HepG2 (cell line): ENCODE measurements around the gene ADAMTS14. TPM values are rescaled to one million over a fixed set of nuclear protein-coding genes. Genes with fewer than 3 reads are reported as not detected.

ENCODE experiments used
- ATAC-seq: fragments of 200-7000 bp; cut with Tn5 transposase; 3 replicates; pipeline ENCODE4 v1.9.1; 2020; ENCODE audit warnings: mild to moderate bottlenecking, moderate library complexity
- BruUV-seq: library from RNA; stranded (reverse); fragments of 400-500 nt; replicated peaks from 2 replicates; lab custom pipeline; 2021; lab: Mats Ljungman, UMichigan
- CTCF ChIA-PET: fragments of 300-600 bp; formaldehyde crosslinking; extraction: SDS; loops from one replicate; lab custom pipeline; 2021; ENCODE audit warnings: low total read pairs, inconsistent platforms, low intra/inter-chr PET ratio; lab: Yijun Ruan, JAX
- POLR2A ChIA-PET: fragments of 350-600 bp; sonication (Branson Sonifier 250); formaldehyde crosslinking; loops from one replicate; lab custom pipeline; 2020; ENCODE audit warnings: antibody characterized with exemption, inconsistent platforms; lab: Yijun Ruan, JAX
- DNase-seq: peaks from one replicate; pipeline ENCODE4 v3.0.0-alpha.2; 2015; ENCODE audit warnings: low spot score
- FAIRE-seq: peaks from 3 replicates; lab custom pipeline; 2011; peaks lifted over from hg19 to GRCh38; lab: Jason Lieb, UNC
- H2AFZ ChIP-seq: one replicate; pipeline ENCODE4 v1.6.1; 2011; ENCODE audit warnings: low read length, inconsistent platforms
- H3K27ac ChIP-seq: fragments of 300-600 bp; 3 replicates; pipeline ENCODE4 v1.8.0; 2011; ENCODE audit warnings: mixed run types, mild to moderate bottlenecking, mixed read lengths, low read length, inconsistent platforms; ENCODE audit not compliant: insufficient read depth; ENCODE audit errors: extremely low read length
- H3K27me3 ChIP-seq, 2 experiments: fragments of 200-600 bp in 1 of 2; 2 replicates in 1 of 2; 3 replicates in 1 of 2; pipeline versions ENCODE4 v1.6.0 to v1.8.0; 2011; ENCODE audit warnings: low read length in 2 of 2, mild to moderate bottlenecking in 2 of 2, moderate library complexity in 2 of 2, inconsistent platforms in 1 of 2; ENCODE audit not compliant: insufficient read depth in 2 of 2, control insufficient read depth in 1 of 2
- H3K36me3 ChIP-seq, 2 experiments: fragments of 200-600 bp in 1 of 2; replicated peaks in 1 of 2; 2 replicates in 1 of 2; 3 replicates in 1 of 2; pipeline versions ENCODE4 v1.5.1 to v1.8.0; 2011; ENCODE audit warnings: low read length in 2 of 2, inconsistent platforms in 1 of 2; ENCODE audit not compliant: insufficient read depth in 2 of 2, control insufficient read depth in 1 of 2
- H3K4me1 ChIP-seq: 2 replicates; pipeline ENCODE4 v1.5.1; 2012; ENCODE audit warnings: low read length, inconsistent platforms; ENCODE audit not compliant: insufficient read depth
- H3K4me2 ChIP-seq: 2 replicates; pipeline ENCODE4 v1.6.0; 2011; ENCODE audit warnings: low read depth, low read length, inconsistent platforms
- H3K4me3 ChIP-seq, 3 experiments: fragments of 200-600 bp in 1 of 3; sonication (generic), shearing (Covaris generic) in 1 of 3; replicated peaks in 1 of 3; 2 replicates each; pipeline ENCODE4 v1.5.1; 2011 to 2016; ENCODE audit warnings: low read length in 3 of 3, inconsistent platforms in 2 of 3, low read depth in 2 of 3, mild to moderate bottlenecking in 2 of 3, control low read depth in 1 of 3, mixed read lengths in 1 of 3; ENCODE audit not compliant: insufficient read depth in 1 of 3
- H3K79me2 ChIP-seq: one replicate; pipeline ENCODE4 v1.6.1; 2011; ENCODE audit warnings: low read length, inconsistent platforms; ENCODE audit not compliant: insufficient read depth
- H3K9ac ChIP-seq: 2 replicates; pipeline ENCODE4 v1.6.0; 2011; ENCODE audit warnings: mild to moderate bottlenecking, low read depth, low read length, inconsistent platforms; ENCODE audit not compliant: insufficient read depth
- H3K9me3 ChIP-seq: 2 replicates; pipeline ENCODE4 v1.5.1; 2012; ENCODE audit warnings: mild to moderate bottlenecking, low read length
- H4K20me1 ChIP-seq: 2 replicates; pipeline ENCODE4 v1.6.0; 2011; ENCODE audit warnings: inconsistent platforms, mild to moderate bottlenecking, low read length, moderate library complexity; ENCODE audit not compliant: insufficient read depth
- ERF ChIP-seq: IDR thresholded peaks from 2 replicates; pipeline ENCODE4 v1.6.1; 2018; ENCODE audit warnings: missing biosample characterization, missing genetic modification reagents
- GFI1 ChIP-seq: sonication (generic); formaldehyde crosslinking; IDR thresholded peaks from 2 replicates; pipeline ENCODE4 v1.5.0; 2020; ENCODE audit warnings: missing genetic modification reagents, mild to moderate bottlenecking, borderline replicate concordance
- POGK ChIP-seq: sonication (generic); formaldehyde crosslinking; conservative IDR thresholded peaks from 2 replicates; pipeline ENCODE4 v1.8.0; 2022; ENCODE audit warnings: mild to moderate bottlenecking, moderate library complexity, missing genetic modification reagents
- PRDM10 ChIP-seq: sonication (generic); formaldehyde crosslinking; IDR thresholded peaks from 2 replicates; pipeline ENCODE4 v1.4.0; 2020; ENCODE audit warnings: low read depth, missing genetic modification reagents
- ZBTB46 ChIP-seq: sonication (generic); formaldehyde crosslinking; IDR thresholded peaks from 2 replicates; pipeline ENCODE4 v1.4.0; 2020; ENCODE audit warnings: mild to moderate bottlenecking, missing genetic modification reagents, borderline replicate concordance
- ZFAT ChIP-seq: sonication (generic); formaldehyde crosslinking; conservative IDR thresholded peaks from 2 replicates; pipeline ENCODE4 v1.8.1; 2023; ENCODE audit warnings: missing genetic modification reagents, inconsistent platforms
- WGBS: methylation state at CpG from one replicate; pipeline ENCODE4 v1.1.6; 2017; ENCODE audit warnings: low lambda C conversion rate; 5-methylcytosine and 5-hydroxymethylcytosine counted together
- in situ Hi-C: cut with HindIII; loops from 2 replicates; pipeline ENCODE4 v1.10.0; 2017; ENCODE audit warnings: low pct_unique_long_range_greater_than_20kb; ENCODE audit not compliant: extremely low pct_ligation_motif_present
- intact Hi-C: fragments of 100-400 bp; cut with micrococcal nuclease; formaldehyde crosslinking; loops from one replicate; pipeline ENCODE4 v1.10.0; 2022; ENCODE audit not compliant: unreplicated experiment
- polyA plus RNA-seq, 8 experiments: library from polyadenylated mRNA; depleted of rRNA in 3 of 8; stranded (reverse) in 7 of 8; unstranded in 1 of 8; fragments of >200 nt; fragmentation: Illumina TruSeq in 4 of 8; extraction: Trizol in 4 of 8; gene quantifications; 2 replicates each; pipeline versions ENCODE4 v1.2.1 to v1.2.3, GENCODE V29; 2011 to 2016; ENCODE audit warnings: low read depth in 4 of 8, missing spikeins in 1 of 8, mixed read lengths in 1 of 8; ENCODE audit not compliant: insufficient read depth in 1 of 8
- total RNA-seq, 5 experiments: library from RNA; depleted of rRNA; stranded (reverse); fragments of >200 nt; fragmentation: Illumina TruSeq; extraction: Trizol; gene quantifications; 2 replicates each; pipeline ENCODE4 v1.2.3, GENCODE V29; 2016; ENCODE audit warnings: low read depth in 1 of 5

Gene ADAMTS14
- total and polyA plus RNA-seq, 2 of the 13 experiments (the other 11 are each of a cell fraction or from before 2014, with no cell fraction given): 0.04 to 0.07 TPM

GRCh38 chr10:70658582-70659136 is 13.6 kb upstream of the ADAMTS14 start:
- no peak overlapping the region for H2AFZ ChIP-seq
- no peaks in the 10 kb centered on the region for H3K79me2 ChIP-seq
- DNase-seq: no peak
- intact Hi-C loops (no loop called here), in situ Hi-C loops (no loop called here)
- H3K36me3 ChIP-seq: no peaks in the 10 kb centered on the region
- no peak overlapping the region for H3K9ac ChIP-seq
- ATAC-seq: no peak
- TF ChIP-seq ZFAT (CRISPR knock-in tag) (no peak), ERF (no peak), GFI1 (no peak)
- no peak overlapping the region for H3K4me3 ChIP-seq
- CTCF ChIA-PET: no interaction called here
- 0% methylated on average over 1 of the region's 1 CpG for WGBS
- no peak overlapping the region for H3K27ac ChIP-seq
- POLR2A ChIA-PET: no interaction called here
- no peak for FAIRE-seq
- peaks cover 0 to 9% of the 10 kb centered on the region in 2 experiments; a peak in 3 of 5 replicates for H3K27me3 ChIP-seq
- no peaks in the 10 kb centered on the region for H4K20me1 ChIP-seq
- H3K9me3 ChIP-seq: no peaks in the 10 kb centered on the region
- no TSS peak for BruUV-seq
- no peaks in the 10 kb centered on the region for H3K4me1 ChIP-seq
- no peak overlapping the region for H3K4me2 ChIP-seq

- no peak for ATAC-seq
- no peak overlapping the region for H3K4me3 ChIP-seq
- peaks cover 1 to 10% of the 10 kb centered on the region in 2 experiments; a peak in 3 of 5 replicates for H3K27me3 ChIP-seq
- TF ChIP-seq PRDM10: no peak
- no peak for TF ChIP-seq POGK (CRISPR knock-in tag)
- no peak for TF ChIP-seq ZBTB46 (CRISPR knock-in tag)
- BruUV-seq: no TSS peak
- CTCF ChIA-PET: no interaction called here
- DNase-seq: no peak
- no peak overlapping the region for H2AFZ ChIP-seq
- no peaks in the 10 kb centered on the region for H4K20me1 ChIP-seq
- in situ Hi-C loops (no loop called here), intact Hi-C loops (no loop called here)
- H3K27ac ChIP-seq: no peak overlapping the region
- H3K36me3 ChIP-seq: no peaks in the 10 kb centered on the region
- POLR2A ChIA-PET: no interaction called here
- H3K4me1 ChIP-seq: no peaks in the 10 kb centered on the region
- no peak for FAIRE-seq
- 4% methylated on average over 1 of the region's 1 CpG for WGBS
- no peaks in the 10 kb centered on the region for H3K9me3 ChIP-seq
- no peak overlapping the region for H3K9ac ChIP-seq
- H3K4me2 ChIP-seq: no peak overlapping the region
- H3K79me2 ChIP-seq: no peaks in the 10 kb centered on the region
Measured at GRCh38 chr10:70659306-70659705, 13.0 kb upstream of the ADAMTS14 start.
